NCI-H526 (cell line): Measurements from ENCODE around the gene ERCC6L2.

Experiments
- DNase-seq, 2 experiments: peaks; one replicate each; lab custom pipeline; 2025; lab: John Stamatoyannopoulos, UW

ERCC6L2 gene

GRCh38 chr9:95979446-95979845 is 104.0 kb downstream of the ERCC6L2 start:
- DNase-seq = no peak

- no peak for DNase-seq
These were observed 105.0 kb downstream of the ERCC6L2 start for GRCh38 chr9:95980262-95981125.

GRCh38 chr9:95981761-95982390 is 106.4 kb downstream of the ERCC6L2 start:
- DNase-seq = no peak

GRCh38 chr9:95985440-95986055 is 110.1 kb downstream of the ERCC6L2 start:
- DNase-seq = no peak

- DNase-seq = no peak
These were observed 113.8 kb downstream of the ERCC6L2 start for GRCh38 chr9:95989297-95989696.

- peak in 1 of 2 experiments; percentile 21 for DNase-seq
These were observed 115.8 kb downstream of the ERCC6L2 start for GRCh38 chr9:95991326-95991725.

- DNase-seq = no peak
These were observed 117.0 kb downstream of the ERCC6L2 start for GRCh38 chr9:95992536-95992935.

GRCh38 chr9:95993337-95993736 is 117.8 kb downstream of the ERCC6L2 start:
- no peak for DNase-seq

GRCh38 chr9:95999390-95999789 is 123.9 kb downstream of the ERCC6L2 start:
- no peak for DNase-seq

GRCh38 chr9:96004379-96004778 is 128.9 kb downstream of the ERCC6L2 start:
- DNase-seq = no peak

- no peak for DNase-seq
These were observed 130.9 kb downstream of the ERCC6L2 start for GRCh38 chr9:96006296-96006879.

- DNase-seq = no peak
These were observed 131.5 kb downstream of the ERCC6L2 start for GRCh38 chr9:96006961-96007360.

- DNase-seq = no peak
These were observed 133.2 kb downstream of the ERCC6L2 start for GRCh38 chr9:96008502-96009222.

GRCh38 chr9:96009223-96009602 is 133.7 kb downstream of the ERCC6L2 start:
- DNase-seq = no peak

GRCh38 chr9:96009690-96010472 is 134.4 kb downstream of the ERCC6L2 start:
- no peak for DNase-seq

GRCh38 chr9:96014078-96014477 is 138.6 kb downstream of the ERCC6L2 start:
- DNase-seq = no peak

- DNase-seq = no peak
These were observed 140.6 kb downstream of the ERCC6L2 start for GRCh38 chr9:96015876-96016686.
